Measurements from ENCODE around the gene PLCH1.

The PLCH1 gene

GRCh38 chr3:155407971-155408370, 336.9 kb downstream of the PLCH1 start:
- no peak overlapping the region for H2AFZ ChIP-seq (ENCODE audit: low read depth, low read length)
- H3K4me2 ChIP-seq (ENCODE audit: insufficient read depth, low read length): no peak overlapping the region
- H3K27me3 ChIP-seq (ENCODE audit: insufficient read depth, low read length, poor library complexity): no peaks in the 10 kb centered on the region
- no peak overlapping the region for H3K4me3 ChIP-seq (ENCODE audit: low read depth in 1 of 2, low read length in 2 of 2)
- ATAC-seq (ENCODE audit: insufficient read depth, low read depth) (no peak), DNase-seq (no peak)
- no peak overlapping the region for H3K27ac ChIP-seq (ENCODE audit: low read length)
- H4K20me1 ChIP-seq (ENCODE audit: insufficient read depth, low read length): no peaks in the 10 kb centered on the region
- H3K79me2 ChIP-seq (ENCODE audit: insufficient read depth, low read length): no peaks in the 10 kb centered on the region
- H3K9me3 ChIP-seq (ENCODE audit: insufficient read depth, low read length, severe bottlenecking): no peaks in the 10 kb centered on the region
- TF ChIP-seq CTCF (IDR thresholded peaks at IDR 0.05; ENCODE audit: borderline replicate concordance, extremely low read depth, low read length, poor library complexity, severe bottlenecking): no peak
- no peak for TF ChIP-seq EZH2 (IDR thresholded peaks at IDR 0.05; ENCODE audit: borderline replicate concordance, low read depth, low read length, severe bottlenecking)
- H3K9ac ChIP-seq (ENCODE audit: low read depth, low read length): no peak overlapping the region
- H3K4me1 ChIP-seq (ENCODE audit: insufficient read depth, low read length): no peaks in the 10 kb centered on the region
- H3K36me3 ChIP-seq (ENCODE audit: insufficient read depth, low read length): no peaks in the 10 kb centered on the region

GRCh38 chr3:155407331-155407730, 337.5 kb downstream of the PLCH1 start:
- Histone ChIP-seq H3K9me3 (ENCODE audit: insufficient read depth, low read length, severe bottlenecking) (no peaks in the 10 kb centered on the region), H3K4me2 (ENCODE audit: insufficient read depth, low read length) (no peak overlapping the region), H2AFZ (ENCODE audit: low read depth, low read length) (no peak overlapping the region), H3K27ac (ENCODE audit: low read length) (no peak overlapping the region), H4K20me1 (ENCODE audit: insufficient read depth, low read length) (no peaks in the 10 kb centered on the region), H3K4me3 (ENCODE audit: low read depth in 1 of 2, low read length in 2 of 2) (no peak overlapping the region), H3K4me1 (ENCODE audit: insufficient read depth, low read length) (no peaks in the 10 kb centered on the region), H3K27me3 (ENCODE audit: insufficient read depth, low read length, poor library complexity) (no peaks in the 10 kb centered on the region), H3K9ac (ENCODE audit: low read depth, low read length) (no peak overlapping the region), H3K36me3 (ENCODE audit: insufficient read depth, low read length) (no peaks in the 10 kb centered on the region), H3K79me2 (ENCODE audit: insufficient read depth, low read length) (no peaks in the 10 kb centered on the region)
- DNase-seq (no peak), ATAC-seq (ENCODE audit: insufficient read depth, low read depth) (no peak)
- TF ChIP-seq CTCF (IDR thresholded peaks at IDR 0.05; ENCODE audit: borderline replicate concordance, extremely low read depth, low read length, poor library complexity, severe bottlenecking): no peak

- H3K27ac ChIP-seq (ENCODE audit: low read length): no peak overlapping the region
- no peaks in the 10 kb centered on the region for H3K79me2 ChIP-seq (ENCODE audit: insufficient read depth, low read length)
- H3K4me3 ChIP-seq (ENCODE audit: low read depth in 1 of 2, low read length in 2 of 2): no peak overlapping the region
- peaks cover 2% of the 10 kb centered on the region for H3K9me3 ChIP-seq (ENCODE audit: insufficient read depth, low read length, severe bottlenecking)
- H3K4me1 ChIP-seq (ENCODE audit: insufficient read depth, low read length): no peaks in the 10 kb centered on the region
- H3K4me2 ChIP-seq (ENCODE audit: insufficient read depth, low read length): no peak overlapping the region
- TF ChIP-seq CTCF (IDR thresholded peaks at IDR 0.05; ENCODE audit: borderline replicate concordance, extremely low read depth, low read length, poor library complexity, severe bottlenecking) (no peak), EZH2 (IDR thresholded peaks at IDR 0.05; ENCODE audit: borderline replicate concordance, low read depth, low read length, severe bottlenecking) (no peak)
- H4K20me1 ChIP-seq (ENCODE audit: insufficient read depth, low read length): no peaks in the 10 kb centered on the region
- H3K36me3 ChIP-seq (ENCODE audit: insufficient read depth, low read length): no peaks in the 10 kb centered on the region
- H2AFZ ChIP-seq (ENCODE audit: low read depth, low read length): no peak overlapping the region
- H3K9ac ChIP-seq (ENCODE audit: low read depth, low read length): no peak overlapping the region
- H3K27me3 ChIP-seq (ENCODE audit: insufficient read depth, low read length, poor library complexity): no peaks in the 10 kb centered on the region
- DNase-seq (no peak), ATAC-seq (ENCODE audit: insufficient read depth, low read depth) (no peak)
Measured at GRCh38 chr3:155404486-155404885, 340.4 kb downstream of the PLCH1 start.

- Histone ChIP-seq H3K4me2 (ENCODE audit: insufficient read depth, low read length) (no peak overlapping the region), H3K79me2 (ENCODE audit: insufficient read depth, low read length) (no peaks in the 10 kb centered on the region), H3K9ac (ENCODE audit: low read depth, low read length) (no peak overlapping the region), H3K27me3 (ENCODE audit: insufficient read depth, low read length, poor library complexity) (no peaks in the 10 kb centered on the region), H3K36me3 (ENCODE audit: insufficient read depth, low read length) (no peaks in the 10 kb centered on the region), H2AFZ (ENCODE audit: low read depth, low read length) (no peak overlapping the region), H3K4me3 (ENCODE audit: low read depth in 1 of 2, low read length in 2 of 2) (no peak overlapping the region), H4K20me1 (ENCODE audit: insufficient read depth, low read length) (no peaks in the 10 kb centered on the region), H3K27ac (ENCODE audit: low read length) (no peak overlapping the region), H3K4me1 (ENCODE audit: insufficient read depth, low read length) (no peaks in the 10 kb centered on the region), H3K9me3 (ENCODE audit: insufficient read depth, low read length, severe bottlenecking) (peaks cover 2% of the 10 kb centered on the region)
- ATAC-seq (ENCODE audit: insufficient read depth, low read depth): no peak
- TF ChIP-seq CTCF (IDR thresholded peaks at IDR 0.05; ENCODE audit: borderline replicate concordance, extremely low read depth, low read length, poor library complexity, severe bottlenecking) (no peak), EZH2 (IDR thresholded peaks at IDR 0.05; ENCODE audit: borderline replicate concordance, low read depth, low read length, severe bottlenecking) (no peak)
- DNase-seq: no peak
Measured at GRCh38 chr3:155402656-155403055, 342.2 kb downstream of the PLCH1 start.

Data from DND-41 (cell line).